ENCODE measurements around the gene IPO11.

The IPO11 gene

GRCh38 chr5:62575066-62575465 lies 162.5 kb downstream of the IPO11 start:
- DNase-seq: no peak

- no peak for DNase-seq
Measured at GRCh38 chr5:62575489-62575888, 162.9 kb downstream of the IPO11 start.

- DNase-seq: no peak
Measured at GRCh38 chr5:62576570-62577170, 164.1 kb downstream of the IPO11 start.

- DNase-seq: no peak
Measured at GRCh38 chr5:62577488-62577887, 164.9 kb downstream of the IPO11 start.

- no peak for DNase-seq
Measured at GRCh38 chr5:62578540-62578939, 166.0 kb downstream of the IPO11 start, which contains the start of gene LRRC70. Gene LRRC70 (plus strand): TSS chr5:62578819. CDS start chr5:62579439, 620 bp downstream.

GRCh38 chr5:62579761-62580160 lies 167.2 kb downstream of the IPO11 start:
- DNase-seq: no peak

GRCh38 chr5:62581836-62582597 lies 169.5 kb downstream of the IPO11 start:
- DNase-seq: no peak

GRCh38 chr5:62584391-62584790 lies 171.8 kb downstream of the IPO11 start:
- DNase-seq: no peak

- DNase-seq: no peak
Measured at GRCh38 chr5:62585306-62585705, 172.7 kb downstream of the IPO11 start.

- DNase-seq: no peak
Measured at GRCh38 chr5:62585751-62586150, 173.2 kb downstream of the IPO11 start.

- DNase-seq: no peak
Measured at GRCh38 chr5:62587737-62588136, 175.2 kb downstream of the IPO11 start.

GRCh38 chr5:62588668-62589067 lies 176.1 kb downstream of the IPO11 start:
- no peak for DNase-seq

GRCh38 chr5:62589504-62589903 lies 176.9 kb downstream of the IPO11 start:
- no peak for DNase-seq

- DNase-seq: no peak
Measured at GRCh38 chr5:62590387-62590786, 177.8 kb downstream of the IPO11 start.

GRCh38 chr5:62592558-62592957 lies 180.0 kb downstream of the IPO11 start:
- no peak for DNase-seq

GRCh38 chr5:62593331-62593730 lies 180.8 kb downstream of the IPO11 start:
- peak; percentile 15 for DNase-seq

GRCh38 chr5:62594364-62594984 lies 181.9 kb downstream of the IPO11 start:
- no peak for DNase-seq

- peak; percentile 9 for DNase-seq
Measured at GRCh38 chr5:62596096-62596495, 183.5 kb downstream of the IPO11 start.

- no peak for DNase-seq
Measured at GRCh38 chr5:62596691-62597090, 184.1 kb downstream of the IPO11 start.

- DNase-seq: no peak
Measured at GRCh38 chr5:62597314-62597713, 184.8 kb downstream of the IPO11 start.

GRCh38 chr5:62600560-62601252 lies 188.1 kb downstream of the IPO11 start:
- DNase-seq: no peak

- no peak for DNase-seq
Measured at GRCh38 chr5:62603934-62604333, 191.4 kb downstream of the IPO11 start.

GRCh38 chr5:62605638-62606037 lies 193.1 kb downstream of the IPO11 start:
- no peak for DNase-seq

GRCh38 chr5:62606878-62607277 lies 194.3 kb downstream of the IPO11 start:
- no peak for DNase-seq

All from HCEC 1CT (cell line).